Endothelial cell of umbilical vein (primary cell): ENCODE measurements around the gene NYAP1. TPM values are rescaled to one million over a fixed set of nuclear protein-coding genes. Genes with fewer than 3 reads are reported as not detected.

Source experiments
- BruUV-seq: library from RNA; stranded (reverse); fragments of 400-500 nt; replicated peaks from 2 replicates; lab custom pipeline; 2021; lab: Mats Ljungman, UMichigan
- CTCF ChIA-PET: fragments of 300-600, 350-600 bp; sonication (Branson Sonifier 250); formaldehyde crosslinking; loops from one replicate; lab custom pipeline; 2021; ENCODE audit warnings: antibody characterized with exemption, inconsistent platforms; lab: Charles Lee
- POLR2A ChIA-PET: fragments of 300-600, 350-600 bp; sonication (Branson Sonifier 250); formaldehyde crosslinking; loops from one replicate; lab custom pipeline; 2021; ENCODE audit warnings: antibody characterized with exemption, inconsistent platforms; lab: Charles Lee
- DNase-seq: peaks from one replicate; pipeline ENCODE4 v3.0.0-alpha.2; 2011; ENCODE audit warnings: low read depth, low spot score
- FAIRE-seq: peaks from 2 replicates; lab custom pipeline; 2011; peaks lifted over from hg19 to GRCh38; lab: Jason Lieb, UNC
- H2AFZ ChIP-seq: 2 replicates; pipeline ENCODE4 v1.6.0; 2012; ENCODE audit warnings: low read depth, low read length, control low read depth, inconsistent platforms
- H3K27ac ChIP-seq: 2 replicates; pipeline ENCODE4 v1.5.1; 2011; ENCODE audit warnings: low read depth, mild to moderate bottlenecking, control low read depth, low read length, moderate library complexity; ENCODE audit not compliant: insufficient read depth
- H3K27me3 ChIP-seq, 2 experiments: 2 replicates each; pipeline versions ENCODE4 v1.6.0 to v1.6.1; 2011; ENCODE audit warnings: low read length in 2 of 2, mixed read lengths in 1 of 2; ENCODE audit not compliant: control insufficient read depth in 2 of 2, insufficient read depth in 2 of 2
- H3K36me3 ChIP-seq, 2 experiments: 2 replicates in 1 of 2; 3 replicates in 1 of 2; pipeline ENCODE4 v1.5.1; 2011; ENCODE audit warnings: low read length in 2 of 2, mild to moderate bottlenecking in 1 of 2, moderate library complexity in 1 of 2; ENCODE audit not compliant: control insufficient read depth in 2 of 2, insufficient read depth in 2 of 2; ENCODE audit errors: extremely low read depth in 1 of 2
- H3K4me1 ChIP-seq: 3 replicates; pipeline ENCODE4 v1.5.1; 2011; ENCODE audit warnings: mild to moderate bottlenecking, low read length; ENCODE audit not compliant: control insufficient read depth, insufficient read depth; ENCODE audit errors: extremely low read depth
- H3K4me2 ChIP-seq: 2 replicates; pipeline ENCODE4 v1.6.1; 2011; ENCODE audit warnings: low read length, control low read depth, mixed read lengths; ENCODE audit not compliant: insufficient read depth
- H3K4me3 ChIP-seq, 3 experiments: fragments of 200-600 bp in 1 of 3; sonication (generic), shearing (Covaris generic) in 1 of 3; replicated peaks in 1 of 3; 2 replicates each; pipeline ENCODE4 v1.5.1; 2011 to 2016; ENCODE audit warnings: control low read depth in 3 of 3, low read length in 3 of 3, mild to moderate bottlenecking in 2 of 3, inconsistent platforms in 1 of 3, low read depth in 1 of 3, moderate library complexity in 1 of 3; ENCODE audit not compliant: insufficient read depth in 1 of 3
- H3K79me2 ChIP-seq: 2 replicates; pipeline ENCODE4 v1.6.0; 2012; ENCODE audit warnings: low read length, inconsistent platforms; ENCODE audit not compliant: control insufficient read depth, insufficient read depth
- H3K9ac ChIP-seq: replicated peaks from 2 replicates; pipeline ENCODE3; 2011; ENCODE audit warnings: low read length, control low read depth; ENCODE audit not compliant: insufficient read depth; ENCODE audit errors: extremely low read depth
- H3K9me1 ChIP-seq: replicated peaks from 3 replicates; pipeline ENCODE4 v1.6.0; 2011; ENCODE audit warnings: mild to moderate bottlenecking, low read length; ENCODE audit not compliant: control insufficient read depth, insufficient read depth; ENCODE audit errors: extremely low read depth
- H3K9me3 ChIP-seq: replicated peaks from 2 replicates; pipeline ENCODE4 v1.5.1; 2012; ENCODE audit warnings: low read length, inconsistent platforms; ENCODE audit not compliant: control insufficient read depth, insufficient read depth
- H4K20me1 ChIP-seq: replicated peaks from 2 replicates; pipeline ENCODE3; 2011; ENCODE audit warnings: mild to moderate bottlenecking, low read length; ENCODE audit not compliant: control insufficient read depth, insufficient read depth; ENCODE audit errors: extremely low read depth
- FOS ChIP-seq: IDR thresholded peaks from 2 replicates; pipeline ENCODE4 v1.6.1; 2011; ENCODE audit warnings: mild to moderate bottlenecking, low read length, moderate library complexity, borderline replicate concordance; ENCODE audit not compliant: insufficient read depth
- GATA2 ChIP-seq: IDR thresholded peaks from 2 replicates; pipeline ENCODE4 v1.7.0; 2011; ENCODE audit warnings: low read depth, mild to moderate bottlenecking, moderate library complexity, mixed read lengths, low read length; ENCODE audit not compliant: insufficient read length, insufficient read depth
- MYC ChIP-seq: IDR thresholded peaks from one replicate; pipeline ENCODE4 v1.6.1; 2011; ENCODE audit warnings: mild to moderate bottlenecking, low read depth, low read length
- POLR2AphosphoS5 ChIP-seq: IDR thresholded peaks from 2 replicates; pipeline ENCODE4 v1.6.1; 2012; ENCODE audit warnings: low read depth, mild to moderate bottlenecking, control low read depth, low read length, moderate library complexity; ENCODE audit not compliant: insufficient read depth
- dilution Hi-C: fragments of 300-500 bp; cut with MboI; formaldehyde crosslinking; loops from one replicate; pipeline ENCODE4 v1.15.0; 2019; ENCODE audit warnings: low sequenced_read_pairs; ENCODE audit not compliant: extremely low pct_ligation_motif_present
- intact Hi-C: fragments of 100-400 bp; cut with micrococcal nuclease; formaldehyde crosslinking; loops from one replicate; pipeline ENCODE4 v1.10.0; 2022
- polyA plus RNA-seq, 4 experiments: library from polyadenylated mRNA; depleted of rRNA in 3 of 4; stranded (reverse) in 3 of 4; unstranded in 1 of 4; fragments of >200 nt; gene quantifications; 2 replicates each; pipeline versions ENCODE4 v1.2.1 to v1.2.3, GENCODE V29; 2011 to 2012; ENCODE audit warnings: missing spikeins in 1 of 4
- total RNA-seq: library from RNA; stranded (reverse); gene quantifications from 2 replicates; pipeline ENCODE4 v1.2.3, GENCODE V29; 2021
- TF ChIP-seq, protein P1 (sequence below), 2 donors: IDR thresholded peaks; 1 replicate in 1 of 2; 2 replicates in 1 of 2; pipeline ENCODE4 v1.5.1; 2011; ENCODE audit warnings: low read length in 2 of 2, mild to moderate bottlenecking in 2 of 2, moderate library complexity in 2 of 2, control low read depth in 1 of 2, inconsistent platforms in 1 of 2, low read depth in 1 of 2; ENCODE audit not compliant: insufficient read depth in 1 of 2; ENCODE audit errors: extremely low read depth in 1 of 2

The NYAP1 gene
- total and polyA plus RNA-seq, 2 donors (not counting 3 experiments of a cell fraction or from before 2014, with no cell fraction given), result 0.37 to 2.8 TPM

DNA sequence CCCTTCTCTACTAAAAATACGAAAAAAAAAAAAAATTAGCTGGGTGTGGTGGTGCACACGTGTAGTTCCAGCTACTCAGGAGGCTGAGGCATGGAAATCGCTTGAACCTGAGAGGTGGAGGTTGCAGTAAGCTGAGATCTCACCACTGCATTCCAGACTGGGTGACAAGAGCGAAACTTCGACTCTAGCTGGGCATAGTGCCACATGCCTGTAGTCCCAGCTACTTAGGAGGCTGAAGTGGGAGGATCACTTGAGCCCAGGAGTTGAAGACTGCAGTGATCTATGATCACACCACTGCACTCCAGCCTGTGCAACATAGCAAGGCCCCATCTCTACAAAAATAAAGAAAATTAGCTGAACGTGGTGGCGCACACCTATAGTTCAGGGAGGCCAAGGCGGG, 18.4 kb upstream of the NYAP1 start:
- peaks cover 0 to 18% of the 10 kb centered on the region in 2 experiments for H3K36me3 ChIP-seq
- no peak overlapping the region for H3K4me2 ChIP-seq
- no TSS peak for BruUV-seq
- peaks cover 12% of the 10 kb centered on the region for H3K4me1 ChIP-seq
- FAIRE-seq (peak; percentile 72), DNase-seq (no peak)
- intact Hi-C loops, result loop anchor here (5.0 kb wide), 2 partner anchors 212 to 227 kb away; partner anchors contain the start of gene GIGYF1
- no peaks in the 10 kb centered on the region for H3K9me3 ChIP-seq
- H3K9me1 ChIP-seq, result no peaks in the 10 kb centered on the region
- ChIA-PET POLR2A (interaction anchor here (0.9 to 1.2 kb wide), 3 partner anchors 37 to 120 kb away, joined by 3 to 7 read pairs (median 4); partner anchors contain the start of genes FBXO24, LRCH4 and ZCWPW1), CTCF (interaction anchor here (0.6 to 3.9 kb wide), 24 partner anchors 11 to 386 kb away, joined by 3 to 53 read pairs (median 5); partner anchors contain the start of genes AGFG2, FBXO24 and TSC22D4)
- H3K9ac ChIP-seq, result no peak overlapping the region
- no peak overlapping the region for H3K4me3 ChIP-seq
- no peak for TF ChIP-seq MYC
- TF ChIP-seq FOS, result no peak
- no peak for TF ChIP-seq POLR2AphosphoS5
- no peak for TF ChIP-seq GATA2
- no peaks in the 10 kb centered on the region for H4K20me1 ChIP-seq
- H3K79me2 ChIP-seq, result peaks cover 1% of the 10 kb centered on the region
- H3K27ac ChIP-seq, result no peak overlapping the region
- dilution Hi-C loops, result no loop called here
- H2AFZ ChIP-seq, result no peak overlapping the region
- H3K27me3 ChIP-seq, result no peaks in the 10 kb centered on the region

DNA sequence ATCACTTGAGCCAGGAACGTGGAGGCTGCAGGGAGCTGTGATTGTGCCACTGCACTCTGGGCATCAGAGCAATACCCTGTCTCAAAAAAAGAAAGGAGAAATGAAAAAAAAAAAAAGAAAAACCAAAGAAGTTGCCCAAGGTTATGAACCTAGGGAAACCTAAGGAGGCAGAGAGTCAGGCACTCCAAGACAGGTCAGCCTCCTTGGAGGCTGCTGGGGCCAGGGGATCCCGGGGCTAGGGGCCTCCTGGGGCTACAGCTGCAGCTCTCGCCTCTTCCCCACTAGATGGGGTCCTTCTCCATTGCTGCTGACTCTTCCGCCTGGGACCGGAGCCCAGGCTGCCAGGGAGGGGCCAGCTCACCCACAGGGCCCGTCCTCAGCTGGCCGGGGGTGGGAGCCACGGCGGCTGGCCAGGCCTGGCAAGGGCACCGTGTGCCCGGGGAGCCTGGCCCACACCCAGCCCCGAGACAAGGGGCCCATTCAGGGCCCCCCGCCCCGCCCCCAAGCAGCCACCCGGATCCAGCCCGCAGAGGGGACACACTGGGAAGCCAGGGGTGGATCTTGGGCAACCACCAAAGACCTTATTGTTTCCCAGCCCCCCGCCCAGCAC, 17.9 kb upstream of the NYAP1 start:
- peaks cover 0 to 15% of the 10 kb centered on the region in 2 experiments for H3K36me3 ChIP-seq
- H3K27ac ChIP-seq, result no peak overlapping the region
- peaks cover 1% of the 10 kb centered on the region for H3K79me2 ChIP-seq
- no peak overlapping the region for H3K9ac ChIP-seq
- intact Hi-C loops, result loop anchor here (1.0 to 5.0 kb wide), 3 partner anchors 120 to 226 kb away; partner anchors contain the start of genes FBXO24, GIGYF1 and LRCH4
- H3K4me2 ChIP-seq, result no peak overlapping the region
- FAIRE-seq (peak; percentile 84), DNase-seq (peak; percentile 73)
- ChIA-PET POLR2A (interaction anchor here (0.8 to 1.2 kb wide), 4 partner anchors 21 to 120 kb away, joined by 3 to 7 read pairs (median 4); partner anchors contain the start of genes FBXO24, LRCH4 and ZCWPW1), CTCF (interaction anchor here (0.9 to 3.9 kb wide), 21 partner anchors 11 to 260 kb away, joined by 3 to 53 read pairs (median 5); partner anchors contain the start of genes AGFG2, FBXO24 and TSC22D4)
- H3K9me1 ChIP-seq, result no peaks in the 10 kb centered on the region
- H3K9me3 ChIP-seq, result no peaks in the 10 kb centered on the region
- peaks cover 12% of the 10 kb centered on the region for H3K4me1 ChIP-seq
- BruUV-seq, result no TSS peak
- H3K4me3 ChIP-seq, result no peak overlapping the region
- H2AFZ ChIP-seq, result no peak overlapping the region
- no peaks in the 10 kb centered on the region for H3K27me3 ChIP-seq
- no peaks in the 10 kb centered on the region for H4K20me1 ChIP-seq
- dilution Hi-C loops, result no loop called here
- TF ChIP-seq, protein P1, sequence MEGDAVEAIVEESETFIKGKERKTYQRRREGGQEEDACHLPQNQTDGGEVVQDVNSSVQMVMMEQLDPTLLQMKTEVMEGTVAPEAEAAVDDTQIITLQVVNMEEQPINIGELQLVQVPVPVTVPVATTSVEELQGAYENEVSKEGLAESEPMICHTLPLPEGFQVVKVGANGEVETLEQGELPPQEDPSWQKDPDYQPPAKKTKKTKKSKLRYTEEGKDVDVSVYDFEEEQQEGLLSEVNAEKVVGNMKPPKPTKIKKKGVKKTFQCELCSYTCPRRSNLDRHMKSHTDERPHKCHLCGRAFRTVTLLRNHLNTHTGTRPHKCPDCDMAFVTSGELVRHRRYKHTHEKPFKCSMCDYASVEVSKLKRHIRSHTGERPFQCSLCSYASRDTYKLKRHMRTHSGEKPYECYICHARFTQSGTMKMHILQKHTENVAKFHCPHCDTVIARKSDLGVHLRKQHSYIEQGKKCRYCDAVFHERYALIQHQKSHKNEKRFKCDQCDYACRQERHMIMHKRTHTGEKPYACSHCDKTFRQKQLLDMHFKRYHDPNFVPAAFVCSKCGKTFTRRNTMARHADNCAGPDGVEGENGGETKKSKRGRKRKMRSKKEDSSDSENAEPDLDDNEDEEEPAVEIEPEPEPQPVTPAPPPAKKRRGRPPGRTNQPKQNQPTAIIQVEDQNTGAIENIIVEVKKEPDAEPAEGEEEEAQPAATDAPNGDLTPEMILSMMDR (IDR thresholded peaks at IDR 0.05; ENCODE audit: extremely low read depth in 1 of 2, insufficient read depth in 1 of 2, low read depth in 1 of 2, low read length in 2 of 2), result peak; percentile 61 to 88
- TF ChIP-seq POLR2AphosphoS5 (peak; percentile 72), FOS (no peak)
